ENCODE measurements around the gene CASK.

The CASK gene

DNA sequence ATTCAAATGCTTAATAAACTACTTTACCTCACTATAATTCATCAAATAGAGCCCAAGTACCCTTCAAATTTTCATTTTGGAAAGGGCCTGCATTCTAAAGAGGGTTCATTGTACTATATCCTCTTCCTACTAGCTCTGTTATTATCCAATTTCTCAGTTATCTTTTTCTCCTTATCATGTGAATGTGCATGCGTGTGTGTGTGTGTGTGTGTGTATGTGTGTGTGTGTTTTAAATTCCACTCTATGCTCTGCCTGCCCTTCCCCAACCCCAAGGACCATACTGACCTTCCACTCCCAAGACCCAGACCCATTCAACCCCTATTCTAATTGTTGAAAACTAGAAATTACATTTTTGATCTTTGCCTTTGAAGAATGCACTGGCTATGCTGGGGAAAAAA is 33.3 kb downstream of the CASK start:
- no peak for ATAC-seq (replicated peaks)
- Mint-ChIP-seq H3K27ac (no peak overlapping the region), H3K4me3 (no peak overlapping the region), H3K36me3 (peaks cover 0 to 5% of the 10 kb centered on the region in 2 donors), H3K9me3 (peaks cover 1 to 2% of the 10 kb centered on the region in 2 donors), H3K27me3 (no peaks in the 10 kb centered on the region), H3K4me1 (peaks cover 2 to 9% of the 10 kb centered on the region in 2 donors)
- no peak for DNase-seq

DNA sequence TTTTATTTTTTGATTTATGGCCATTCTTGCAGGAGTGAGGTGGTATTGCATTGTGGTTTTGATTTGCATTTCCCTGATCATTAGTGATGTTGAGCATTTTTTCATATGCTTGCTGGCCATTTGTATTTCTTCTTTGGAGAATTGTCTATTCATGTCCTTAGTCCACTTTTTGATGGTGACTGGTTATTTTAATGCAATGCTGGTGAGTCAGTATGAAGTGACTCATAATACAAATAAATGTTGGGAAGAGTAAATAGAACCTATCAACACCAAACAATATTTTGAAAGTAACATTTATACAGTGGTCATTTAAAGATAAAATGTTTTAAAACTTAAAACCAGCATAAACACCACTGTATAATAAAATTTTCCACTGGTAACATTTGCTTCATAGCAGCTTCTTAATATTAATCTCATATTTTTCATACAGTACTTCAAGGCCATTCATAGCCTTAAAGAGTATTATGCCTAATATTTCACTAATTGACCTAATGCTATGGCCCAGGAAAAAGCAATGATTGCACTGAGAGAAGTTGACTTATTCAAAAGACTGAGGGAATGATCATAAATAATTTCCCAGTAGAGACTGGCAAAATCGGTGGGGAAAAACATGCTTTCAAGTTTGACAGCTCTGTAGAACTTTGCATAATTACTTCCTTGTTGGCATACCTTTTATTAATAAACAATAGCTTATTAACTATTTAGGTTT is 33.9 kb downstream of the CASK start:
- DNase-seq (no peak), ATAC-seq (replicated peaks) (no peak)
- Mint-ChIP-seq H3K27ac (no peak overlapping the region), H3K9me3 (no peaks in the 10 kb centered on the region), H3K27me3 (no peaks in the 10 kb centered on the region), H3K4me1 (peaks cover 2 to 9% of the 10 kb centered on the region in 2 donors), H3K36me3 (peaks cover 0 to 5% of the 10 kb centered on the region in 2 donors), H3K4me3 (no peak overlapping the region)

DNA sequence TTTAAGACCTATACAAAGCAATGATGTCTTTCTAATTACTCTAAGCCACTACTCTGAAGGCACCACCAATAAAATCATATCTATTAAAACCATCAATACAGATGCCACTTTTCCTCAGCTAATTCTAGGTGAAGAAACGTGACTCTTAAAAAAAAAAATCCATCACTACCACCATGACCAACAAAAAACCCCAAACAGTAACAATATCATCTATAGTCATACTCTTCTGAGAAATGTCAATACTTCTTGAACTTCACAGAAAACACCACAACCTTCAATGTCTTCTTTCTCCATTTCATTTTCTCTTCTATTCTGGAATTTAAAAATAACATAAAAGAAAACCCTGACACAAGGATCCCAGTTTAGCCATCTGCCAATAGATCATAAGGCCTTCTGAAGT is 35.7 kb downstream of the CASK start:
- Mint-ChIP-seq H3K4me3 (no peak overlapping the region), H3K27me3 (no peaks in the 10 kb centered on the region), H3K36me3 (peaks cover 0 to 5% of the 10 kb centered on the region in 2 donors), H3K4me1 (peaks cover 2 to 9% of the 10 kb centered on the region in 2 donors), H3K9me3 (no peaks in the 10 kb centered on the region), H3K27ac (peak overlapping the region; percentile 7)
- no peak for ATAC-seq (replicated peaks)
- DNase-seq = no peak

DNA sequence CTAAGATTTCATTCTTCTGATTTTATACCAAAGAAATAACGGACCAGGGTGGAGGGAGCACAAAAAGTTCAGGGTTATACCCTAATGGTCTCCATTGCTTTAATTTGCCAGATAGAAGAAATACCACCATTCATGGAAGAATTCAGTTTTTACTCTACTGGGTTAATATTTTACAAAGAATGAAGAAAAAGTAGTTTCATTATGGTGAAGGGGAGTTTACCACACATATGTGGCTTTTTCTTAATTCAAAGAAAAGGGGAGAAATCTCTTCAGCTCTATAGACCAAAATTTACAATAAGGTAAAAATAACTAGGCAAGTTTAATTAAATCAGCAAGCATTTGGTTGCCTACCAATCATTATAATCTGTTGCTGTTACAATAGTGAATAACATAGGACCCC is 37.6 kb downstream of the CASK start:
- no peaks in the 10 kb centered on the region for H3K9me3 Mint-ChIP-seq
- H3K4me1 Mint-ChIP-seq = peaks cover 8 to 17% of the 10 kb centered on the region in 2 donors
- no peak for DNase-seq
- no peak for ATAC-seq (replicated peaks)
- no peak overlapping the region for H3K27ac Mint-ChIP-seq
- H3K36me3 Mint-ChIP-seq = peaks cover 0 to 5% of the 10 kb centered on the region in 2 donors
- no peaks in the 10 kb centered on the region for H3K27me3 Mint-ChIP-seq
- H3K4me3 Mint-ChIP-seq = no peak overlapping the region

DNA sequence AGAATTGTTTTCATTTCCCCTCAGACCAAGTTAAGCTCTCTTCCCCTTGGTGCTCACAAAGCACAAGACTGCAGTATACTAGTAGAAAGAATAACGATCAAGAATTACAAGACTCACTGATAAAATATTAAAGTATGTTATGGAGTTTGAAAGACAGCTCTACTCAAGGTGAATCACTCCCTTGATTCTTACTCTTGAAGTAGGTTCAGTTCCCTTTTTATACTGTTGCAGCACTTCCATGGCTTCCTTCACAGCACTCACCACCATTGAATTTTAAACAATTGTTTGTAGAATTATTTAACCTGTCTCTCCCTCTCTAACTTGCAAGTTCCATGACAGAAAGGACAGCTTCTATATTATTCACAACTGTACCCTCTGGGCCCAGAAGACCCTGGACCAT is 42.2 kb downstream of the CASK start:
- no peak overlapping the region for H3K4me3 Mint-ChIP-seq
- H3K27ac Mint-ChIP-seq = no peak overlapping the region
- ATAC-seq (replicated peaks) (peak; percentile 56 to 70), DNase-seq (no peak)
- peaks cover 11 to 20% of the 10 kb centered on the region in 2 donors for H3K4me1 Mint-ChIP-seq
- no peaks in the 10 kb centered on the region for H3K27me3 Mint-ChIP-seq
- H3K36me3 Mint-ChIP-seq = peaks cover 0 to 5% of the 10 kb centered on the region in 2 donors
- no peaks in the 10 kb centered on the region for H3K9me3 Mint-ChIP-seq

DNA sequence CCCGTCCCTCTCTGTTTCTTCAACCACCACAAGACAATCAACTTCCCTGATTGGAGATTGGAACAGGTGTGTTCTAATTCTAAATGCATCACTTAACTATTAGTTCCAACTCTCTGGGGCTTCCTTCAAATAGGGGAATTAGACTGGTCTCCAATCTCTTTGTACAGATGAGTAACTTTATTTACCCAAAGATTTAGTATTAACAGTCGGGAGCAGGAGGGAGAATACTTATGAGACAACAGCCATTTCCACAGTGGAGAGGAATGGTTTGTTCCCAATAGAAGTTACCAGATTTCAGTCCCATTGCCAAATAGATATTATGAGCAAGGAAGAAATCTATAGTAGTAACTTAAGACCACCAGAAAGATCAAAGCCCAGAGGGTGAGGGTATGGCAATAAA is 46.2 kb downstream of the CASK start:
- H3K36me3 Mint-ChIP-seq = peaks cover 0 to 3% of the 10 kb centered on the region in 2 donors
- H3K4me3 Mint-ChIP-seq = no peak overlapping the region
- no peak overlapping the region for H3K27ac Mint-ChIP-seq
- no peaks in the 10 kb centered on the region for H3K27me3 Mint-ChIP-seq
- no peaks in the 10 kb centered on the region for H3K9me3 Mint-ChIP-seq
- no peak for DNase-seq
- peaks cover 13 to 34% of the 10 kb centered on the region in 2 donors for H3K4me1 Mint-ChIP-seq
- ATAC-seq (replicated peaks) = no peak

DNA sequence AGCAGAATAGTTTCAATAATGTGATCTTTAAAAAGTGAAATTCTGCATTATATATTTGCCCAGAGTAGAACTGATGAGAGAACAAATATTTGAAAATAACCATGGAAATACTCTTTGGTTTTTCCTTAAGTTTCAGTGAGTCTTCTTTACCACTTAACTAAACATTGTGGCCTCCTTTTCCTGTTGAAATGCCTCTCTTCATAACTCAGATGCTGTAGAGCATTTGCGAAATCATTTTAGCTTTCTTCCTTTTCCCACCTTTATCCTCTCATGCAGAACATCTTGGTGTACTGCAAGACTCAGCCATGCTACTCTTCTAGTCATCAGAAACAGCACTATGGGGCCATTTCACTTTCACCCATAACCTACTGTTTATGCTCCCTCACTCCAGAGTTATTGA is 48.2 kb downstream of the CASK start:
- no peak for ATAC-seq (replicated peaks)
- H3K27me3 Mint-ChIP-seq = no peaks in the 10 kb centered on the region
- no peak overlapping the region for H3K27ac Mint-ChIP-seq
- no peaks in the 10 kb centered on the region for H3K9me3 Mint-ChIP-seq
- H3K4me1 Mint-ChIP-seq = peaks cover 9 to 31% of the 10 kb centered on the region in 2 donors
- H3K36me3 Mint-ChIP-seq = peaks cover 0 to 3% of the 10 kb centered on the region in 2 donors
- DNase-seq = no peak
- no peak overlapping the region for H3K4me3 Mint-ChIP-seq

DNA sequence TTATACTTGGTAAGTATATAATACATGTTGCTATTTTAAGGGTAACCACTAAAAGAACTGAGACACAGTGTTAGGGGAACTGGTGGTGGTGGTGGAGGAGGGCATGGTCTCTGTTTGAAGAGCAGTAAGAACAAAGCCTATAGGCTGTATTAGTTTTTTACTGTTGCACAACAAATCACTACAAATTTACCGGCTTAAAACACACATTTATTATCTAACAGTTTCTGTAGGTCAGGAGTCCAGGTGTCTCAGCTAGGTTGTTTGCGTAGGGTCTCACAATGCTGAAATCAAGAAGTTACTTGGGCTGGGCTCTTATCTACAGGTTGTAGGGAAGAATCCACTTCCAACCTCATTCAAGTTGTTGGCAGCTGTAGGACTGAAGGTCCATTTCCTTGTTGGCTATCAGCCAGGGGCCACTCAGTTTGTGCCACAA is 52.6 kb downstream of the CASK start:
- peaks cover 5 to 42% of the 10 kb centered on the region in 2 donors for H3K4me1 Mint-ChIP-seq
- DNase-seq (no peak), ATAC-seq (replicated peaks) (peak; percentile 60 to 65)
- H3K36me3 Mint-ChIP-seq = peaks cover 0 to 3% of the 10 kb centered on the region in 2 donors
- no peaks in the 10 kb centered on the region for H3K9me3 Mint-ChIP-seq
- H3K4me3 Mint-ChIP-seq = no peak overlapping the region
- no peak overlapping the region for H3K27ac Mint-ChIP-seq
- peaks cover 0 to 5% of the 10 kb centered on the region in 2 donors for H3K27me3 Mint-ChIP-seq

DNA sequence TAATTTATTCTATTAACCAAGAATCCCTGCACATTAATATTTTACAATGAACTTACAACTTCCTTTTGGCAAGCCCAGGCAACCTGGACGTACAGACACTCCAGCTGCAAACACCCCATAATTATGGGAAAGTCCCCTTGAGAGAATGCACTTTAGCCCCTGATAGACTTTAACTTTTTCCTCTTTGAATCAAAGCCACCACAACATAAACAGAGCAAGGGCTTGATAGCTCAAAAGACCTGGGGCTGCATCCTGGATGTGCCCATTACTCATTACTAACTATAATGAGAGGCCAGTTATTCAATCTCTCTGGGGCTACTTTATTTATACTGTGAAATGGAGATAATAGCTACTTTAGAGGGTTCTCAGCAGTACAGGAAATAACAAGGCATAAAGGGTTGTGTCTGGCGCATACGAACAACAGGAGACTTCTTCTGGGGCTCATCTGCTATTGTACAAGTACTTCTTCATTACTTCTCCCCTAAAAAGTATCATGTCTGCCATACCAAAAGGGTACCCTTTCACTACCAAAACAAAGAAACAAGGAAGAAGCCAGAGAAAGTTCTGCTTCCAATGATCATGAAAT is 54.9 kb downstream of the CASK start:
- Mint-ChIP-seq H3K9me3 (no peaks in the 10 kb centered on the region), H3K4me3 (no peak overlapping the region), H3K27me3 (peaks cover 0 to 5% of the 10 kb centered on the region in 2 donors), H3K27ac (no peak overlapping the region), H3K36me3 (no peaks in the 10 kb centered on the region), H3K4me1 (peaks cover 5 to 37% of the 10 kb centered on the region in 2 donors)
- no peak for DNase-seq
- ATAC-seq (replicated peaks) = no peak

DNA sequence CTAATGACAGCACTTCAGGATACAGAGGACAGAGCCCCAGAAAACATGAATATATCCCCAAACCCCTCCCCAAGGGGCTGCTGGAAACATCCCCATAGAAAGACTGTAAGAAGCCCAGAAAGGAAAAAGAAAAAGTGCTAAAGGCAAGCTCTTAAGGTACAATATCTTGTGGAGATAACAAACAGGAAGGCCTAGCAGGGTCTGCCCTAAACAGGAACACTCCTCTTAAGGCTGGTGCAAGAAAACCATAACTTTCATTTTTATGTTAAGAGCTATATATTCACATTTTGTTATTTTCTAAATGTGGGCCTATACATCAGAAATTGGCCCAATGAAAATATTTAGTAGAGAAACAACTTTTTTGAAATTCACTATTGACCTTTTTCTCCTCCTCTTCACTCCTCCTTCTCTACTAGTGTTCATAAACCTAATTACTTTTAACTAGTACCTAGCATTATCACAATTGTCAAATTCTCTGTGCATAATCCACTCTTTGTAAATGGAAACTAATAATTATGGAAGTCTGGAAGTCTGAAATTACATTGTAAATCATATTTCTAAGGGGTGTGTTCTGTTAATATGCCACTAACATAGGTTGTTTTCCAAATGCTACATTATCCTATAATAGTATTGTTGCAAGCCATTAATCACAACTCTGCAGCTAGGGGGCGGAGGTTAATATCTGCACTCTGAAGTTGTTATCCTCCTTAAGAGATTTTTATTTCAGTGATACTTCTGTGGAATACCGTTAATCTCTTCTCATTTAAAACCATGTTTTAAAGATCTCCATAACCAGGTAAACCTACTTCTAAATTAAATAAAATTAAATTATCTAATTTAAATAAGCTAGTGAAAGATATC is 59.8 kb downstream of the CASK start:
- Mint-ChIP-seq H3K36me3 (no peaks in the 10 kb centered on the region), H3K9me3 (no peaks in the 10 kb centered on the region), H3K27me3 (peaks cover 0 to 5% of the 10 kb centered on the region in 2 donors), H3K4me1 (peaks cover 4 to 20% of the 10 kb centered on the region in 2 donors), H3K4me3 (no peak overlapping the region), H3K27ac (no peak overlapping the region)
- DNase-seq (no peak), ATAC-seq (replicated peaks) (no peak)

DNA sequence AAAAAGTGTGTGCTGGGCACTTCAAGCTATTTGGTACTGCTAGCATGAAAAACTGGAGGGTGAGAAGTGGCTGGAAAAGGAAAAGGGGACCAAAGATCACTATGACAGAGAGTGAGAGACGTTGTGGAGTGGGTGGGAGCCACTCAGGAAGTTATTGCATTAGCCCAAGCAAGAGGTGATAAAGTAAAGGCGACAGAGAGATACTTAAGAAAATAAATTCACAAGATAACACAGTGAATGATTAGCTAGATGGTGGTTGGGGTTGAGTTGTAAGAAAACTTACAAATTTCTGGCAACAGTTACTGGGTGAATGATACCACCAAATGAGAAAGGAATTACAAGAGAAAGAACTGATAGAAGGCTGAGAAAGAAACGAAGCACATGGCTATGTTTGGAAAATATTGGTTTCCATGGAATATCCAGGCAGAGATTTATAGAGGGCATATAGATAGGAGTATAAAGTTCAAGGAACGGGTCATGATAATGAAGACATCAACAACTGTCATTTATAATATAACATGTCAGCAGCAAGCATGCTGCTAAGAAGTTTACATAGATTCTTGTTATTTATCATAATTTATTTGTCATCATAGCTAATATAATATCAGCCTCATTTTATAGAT is 60.7 kb downstream of the CASK start:
- Mint-ChIP-seq H3K4me1 (peaks cover 4 to 15% of the 10 kb centered on the region in 2 donors), H3K9me3 (no peaks in the 10 kb centered on the region), H3K27me3 (peaks cover 0 to 5% of the 10 kb centered on the region in 2 donors), H3K4me3 (no peak overlapping the region), H3K27ac (no peak overlapping the region), H3K36me3 (no peaks in the 10 kb centered on the region)
- DNase-seq (no peak), ATAC-seq (replicated peaks) (no peak)

DNA sequence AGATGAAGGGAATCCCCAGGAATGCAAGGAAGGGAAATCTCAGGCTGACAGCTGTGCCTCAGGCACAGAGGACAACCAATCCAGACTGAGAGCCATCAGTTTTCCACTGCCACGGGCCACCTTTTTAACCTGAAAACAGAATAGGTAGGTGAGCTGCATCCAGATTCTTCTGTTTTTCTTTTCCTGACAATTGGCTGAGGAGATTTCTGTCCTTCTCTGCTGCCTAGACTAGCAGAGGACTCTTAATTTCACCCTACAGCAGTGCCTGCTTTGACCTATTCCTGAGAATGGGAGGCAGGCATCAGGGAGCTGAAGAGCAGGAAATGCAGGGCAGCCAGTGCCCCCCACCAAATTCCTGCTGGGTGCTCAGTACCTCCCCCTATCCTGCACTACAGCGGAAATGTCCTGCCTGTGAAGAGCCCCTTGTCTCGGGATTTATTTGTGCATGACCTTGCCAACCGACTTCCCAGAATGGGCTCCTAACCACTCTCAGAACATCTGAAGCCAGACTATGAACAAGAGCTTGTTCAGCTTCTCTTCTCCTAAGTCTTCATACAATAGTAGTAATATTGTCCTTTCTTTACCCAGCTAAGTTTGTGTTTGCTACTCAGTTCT is 65.1 kb downstream of the CASK start:
- H3K9me3 Mint-ChIP-seq = peaks cover 0 to 2% of the 10 kb centered on the region in 2 donors
- H3K36me3 Mint-ChIP-seq = peaks cover 0 to 7% of the 10 kb centered on the region in 2 donors
- DNase-seq = no peak
- no peak overlapping the region for H3K4me3 Mint-ChIP-seq
- H3K27me3 Mint-ChIP-seq = no peaks in the 10 kb centered on the region
- no peak overlapping the region for H3K27ac Mint-ChIP-seq
- peaks cover 6 to 21% of the 10 kb centered on the region in 2 donors for H3K4me1 Mint-ChIP-seq
- no peak for ATAC-seq (replicated peaks)

DNA sequence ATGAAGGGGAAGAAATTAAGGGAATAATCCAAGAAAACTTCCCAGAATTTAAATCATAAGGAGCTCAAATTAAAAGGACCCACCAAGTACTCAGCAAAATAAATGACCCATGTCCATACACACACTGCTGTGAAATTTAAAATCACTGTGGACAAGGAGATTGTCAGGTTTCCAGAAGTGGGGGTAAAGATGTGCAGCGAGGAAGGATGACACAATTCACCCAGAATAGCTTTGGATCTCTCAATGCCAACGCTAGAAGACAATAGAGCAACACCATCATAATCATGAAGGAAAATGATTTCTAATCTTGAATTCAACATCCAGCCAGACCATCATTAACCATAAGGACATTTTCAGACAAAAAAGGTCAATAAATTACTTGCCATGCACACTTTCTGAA is 65.7 kb downstream of the CASK start:
- Mint-ChIP-seq H3K36me3 (peaks cover 0 to 11% of the 10 kb centered on the region in 2 donors), H3K27me3 (no peaks in the 10 kb centered on the region), H3K9me3 (peaks cover 0 to 2% of the 10 kb centered on the region in 2 donors), H3K4me3 (no peak overlapping the region), H3K4me1 (peaks cover 5 to 15% of the 10 kb centered on the region in 2 donors), H3K27ac (no peak overlapping the region)
- DNase-seq = no peak
- ATAC-seq (replicated peaks) = no peak

DNA sequence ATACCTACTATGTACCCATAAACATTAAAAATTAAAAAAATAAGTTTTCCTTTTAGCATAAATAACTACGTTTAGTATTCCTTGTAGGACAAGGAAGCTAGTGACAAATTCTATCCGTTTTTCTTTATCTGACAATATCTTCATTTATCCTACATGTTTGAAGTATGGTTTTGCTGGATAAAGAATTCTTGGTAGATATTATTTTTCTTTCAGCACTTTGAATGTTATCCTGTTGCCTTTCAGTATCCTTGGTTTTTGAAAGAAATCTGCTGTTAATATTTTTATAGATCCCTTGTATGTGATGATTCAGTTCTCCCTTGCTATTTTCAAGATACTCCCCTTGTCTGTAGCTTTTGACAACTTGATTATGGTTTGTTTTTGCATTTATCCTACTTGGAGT is 76.6 kb downstream of the CASK start:
- Mint-ChIP-seq H3K36me3 (peaks cover 42 to 52% of the 10 kb centered on the region in 2 donors), H3K4me3 (no peak overlapping the region)
- no peak for ATAC-seq (replicated peaks)

More for the DNA sequence above, 76.6 kb downstream of the CASK start:
- Mint-ChIP-seq H3K27me3 (no peaks in the 10 kb centered on the region), H3K4me1 (no peaks in the 10 kb centered on the region), H3K27ac (no peak overlapping the region), H3K9me3 (peaks cover 16 to 38% of the 10 kb centered on the region in 2 donors)
- DNase-seq = no peak

Data from stimulated activated naive B cell treated with anti-CD40 and anti-IgM and Interleukin-4, amounts not matched to agents 10 μg/mL and 1 μg/mL and 100 μg/mL, for 72 hours (primary cell).